RPMI7951 (cell line): ENCODE data around the gene PAX2. TPM values are rescaled to one million over a fixed set of nuclear protein-coding genes. Genes with fewer than 3 reads are reported as not detected.

Source experiments
- DNase-seq: peaks from one replicate; pipeline ENCODE4 v3.0.0-alpha.2; 2012; ENCODE audit warnings: low read depth
- total RNA-seq: library from RNA; depleted of rRNA; stranded (reverse); fragments of >200 nt; shearing (Covaris generic); gene quantifications from 2 replicates; pipeline ENCODE4 v1.2.3, GENCODE V29; 2014

PAX2 gene
- total RNA-seq, 1 experiment from 2014 or later, result not detected

GRCh38 chr10:100724531-100725027 is 20.8 kb upstream of the PAX2 start:
- no peak for DNase-seq

GRCh38 chr10:100725071-100725471 is 20.3 kb upstream of the PAX2 start:
- no peak for DNase-seq

GRCh38 chr10:100725869-100726426 is 19.4 kb upstream of the PAX2 start:
- DNase-seq, result no peak

- no peak for DNase-seq
Observed at GRCh38 chr10:100727808-100728207, 17.6 kb upstream of the PAX2 start.

GRCh38 chr10:100728928-100729861 is 16.2 kb upstream of the PAX2 start:
- DNase-seq, result no peak

GRCh38 chr10:100729862-100730724 is 15.3 kb upstream of the PAX2 start:
- no peak for DNase-seq

- DNase-seq, result no peak
Observed at GRCh38 chr10:100730725-100731406, 14.5 kb upstream of the PAX2 start.

GRCh38 chr10:100731407-100732240 is 13.8 kb upstream of the PAX2 start:
- no peak for DNase-seq

GRCh38 chr10:100732241-100732596 is 13.2 kb upstream of the PAX2 start:
- DNase-seq, result no peak

- DNase-seq, result no peak
Observed at GRCh38 chr10:100733329-100733728, 12.1 kb upstream of the PAX2 start.

GRCh38 chr10:100734295-100735086 is 10.9 kb upstream of the PAX2 start:
- DNase-seq, result no peak

GRCh38 chr10:100735087-100735336 is 10.4 kb upstream of the PAX2 start:
- no peak for DNase-seq

- no peak for DNase-seq
Observed at GRCh38 chr10:100735337-100736143, 9.8 kb upstream of the PAX2 start.

- DNase-seq, result no peak
Observed at GRCh38 chr10:100736144-100736808, 9.1 kb upstream of the PAX2 start.

GRCh38 chr10:100736809-100737354 is 8.5 kb upstream of the PAX2 start:
- no peak for DNase-seq

GRCh38 chr10:100737355-100738054 is 7.9 kb upstream of the PAX2 start:
- DNase-seq, result no peak

GRCh38 chr10:100738055-100738827 is 7.1 kb upstream of the PAX2 start:
- DNase-seq, result no peak
